ENCODE results near the gene DNAH6.
A peak's percentile ranks its signal among the peaks of the same experiment; 100 is the strongest.
"Not testable (repeated sequence)": the region's sequence is repeated elsewhere in the genome, so short reads cannot be mapped to it uniquely, and the experiment has no call there.

The DNAH6 gene

GRCh38 chr2:84516234-84516986, at the start of gene DNAH6:
Gene DNAH6, plus strand, starts transcription at chr2:84516498. Its CDS starts 1,329 bp downstream, at chr2:84517827.
- DNase-seq (ENCODE audit: low read depth) = peak; percentile 73

GRCh38 chr2:84467389-84467788, 48.9 kb upstream of the DNAH6 start:
- DNase-seq (ENCODE audit: low read depth) = no peak

- DNase-seq (ENCODE audit: low read depth) = not testable (repeated sequence)
These were observed 43.9 kb upstream of the DNAH6 start for GRCh38 chr2:84472423-84472822.

GRCh38 chr2:84472856-84473565, 43.3 kb upstream of the DNAH6 start:
- no peak for DNase-seq (ENCODE audit: low read depth)

GRCh38 chr2:84474176-84474575, 42.1 kb upstream of the DNAH6 start:
- no peak for DNase-seq (ENCODE audit: low read depth)

GRCh38 chr2:84477886-84478285, 38.4 kb upstream of the DNAH6 start:
- DNase-seq (ENCODE audit: low read depth) = no peak

GRCh38 chr2:84478867-84479266, 37.4 kb upstream of the DNAH6 start:
- no peak for DNase-seq (ENCODE audit: low read depth)

- no peak for DNase-seq (ENCODE audit: low read depth)
These were observed 34.6 kb upstream of the DNAH6 start for GRCh38 chr2:84481702-84482101.

- no peak for DNase-seq (ENCODE audit: low read depth)
These were observed 33.7 kb upstream of the DNAH6 start for GRCh38 chr2:84482603-84483002.

GRCh38 chr2:84483320-84483719, 33.0 kb upstream of the DNAH6 start:
- no peak for DNase-seq (ENCODE audit: low read depth)

- DNase-seq (ENCODE audit: low read depth) = no peak
These were observed 29.7 kb upstream of the DNAH6 start for GRCh38 chr2:84486441-84487115.

- no peak for DNase-seq (ENCODE audit: low read depth)
These were observed 28.9 kb upstream of the DNAH6 start for GRCh38 chr2:84487298-84487996.

- no peak for DNase-seq (ENCODE audit: low read depth)
These were observed 25.0 kb upstream of the DNAH6 start for GRCh38 chr2:84491256-84491655.

- DNase-seq (ENCODE audit: low read depth) = no peak
These were observed 24.6 kb upstream of the DNAH6 start for GRCh38 chr2:84491741-84492140.

- no peak for DNase-seq (ENCODE audit: low read depth)
These were observed 23.7 kb upstream of the DNAH6 start for GRCh38 chr2:84492571-84492970.

- DNase-seq (ENCODE audit: low read depth) = no peak
These were observed 22.8 kb upstream of the DNAH6 start for GRCh38 chr2:84493514-84493913.

GRCh38 chr2:84494070-84494469, 22.2 kb upstream of the DNAH6 start:
- no peak for DNase-seq (ENCODE audit: low read depth)

- no peak for DNase-seq (ENCODE audit: low read depth)
These were observed 20.7 kb upstream of the DNAH6 start for GRCh38 chr2:84495539-84496146.

- no peak for DNase-seq (ENCODE audit: low read depth)
These were observed 19.9 kb upstream of the DNAH6 start for GRCh38 chr2:84496386-84496785.

- DNase-seq (ENCODE audit: low read depth) = no peak
These were observed 19.0 kb upstream of the DNAH6 start for GRCh38 chr2:84497285-84497684.

GRCh38 chr2:84498150-84498799, 18.0 kb upstream of the DNAH6 start:
- DNase-seq (ENCODE audit: low read depth) = no peak

Data from activated T-helper 9 cell treated with anti-CD3 and anti-CD28 coated beads, Interleukin-2, amount 50 U/mL, for 16 hours (primary cell).